HG03469 (cell line): ENCODE results near the gene VPS13D.

ENCODE experiments used
- ATAC-seq: cut with Tn5 transposase; IDR thresholded peaks from one replicate; pipeline ENCODE4 v1.9.1; 2021; ENCODE audit warnings: mild to moderate bottlenecking, moderate library complexity, moderate number of reproducible peaks; ENCODE audit not compliant: unreplicated experiment

Gene VPS13D

DNA sequence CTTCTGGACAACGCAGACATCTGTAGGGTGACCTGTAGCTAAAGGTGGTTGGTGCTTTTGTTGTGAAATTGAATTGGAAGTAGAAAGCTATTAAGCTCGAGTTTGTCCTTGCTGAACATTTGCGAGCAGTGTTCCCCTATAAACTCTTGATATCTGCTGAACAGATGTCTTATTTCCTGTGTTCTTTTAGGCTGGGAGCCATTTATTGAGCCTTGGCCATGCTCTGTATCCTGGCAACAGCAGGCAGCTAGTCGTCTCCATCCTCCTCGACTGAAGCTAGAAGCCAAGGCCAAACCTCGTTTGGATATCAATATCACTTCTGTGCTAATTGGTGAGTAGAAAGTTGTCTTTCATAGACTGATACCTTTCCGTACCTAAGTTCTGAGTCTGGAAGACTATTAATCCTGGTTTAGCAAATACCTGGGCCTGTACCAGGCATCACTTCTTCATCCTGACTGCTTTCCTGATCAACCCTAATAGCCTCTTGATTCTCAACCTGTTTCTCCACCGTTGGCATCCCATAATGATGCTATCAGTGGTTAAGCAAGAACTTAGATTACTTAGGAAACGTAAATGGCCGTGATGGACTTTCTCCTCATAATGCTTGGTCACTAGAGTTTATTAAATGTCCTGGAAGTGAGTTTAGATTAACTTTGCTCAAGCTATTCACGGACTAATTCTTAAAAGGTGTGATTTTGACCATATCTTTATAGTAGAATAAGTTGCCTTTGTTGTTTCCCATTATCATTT, 103.4 kb downstream of the VPS13D start:
- no peak for ATAC-seq

DNA sequence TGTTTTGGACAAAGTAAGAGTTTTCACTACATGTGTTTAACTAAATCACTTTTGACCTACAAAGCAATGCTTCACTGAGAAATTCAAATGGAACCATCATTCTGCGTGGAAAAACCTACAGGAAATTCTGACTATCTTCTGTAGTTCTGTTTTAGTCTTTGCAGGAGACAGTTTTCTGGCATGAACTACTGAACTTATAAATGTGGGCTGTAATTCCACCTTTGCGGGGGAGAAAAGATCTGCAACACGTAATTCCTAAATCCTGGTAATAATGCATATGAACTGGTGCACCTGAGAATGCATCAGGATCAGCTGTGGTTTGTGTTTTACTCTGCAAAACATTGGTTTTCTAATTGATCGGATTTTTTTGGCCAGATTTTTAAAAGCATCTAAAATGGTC, 106.0 kb downstream of the VPS13D start:
- no peak for ATAC-seq

DNA sequence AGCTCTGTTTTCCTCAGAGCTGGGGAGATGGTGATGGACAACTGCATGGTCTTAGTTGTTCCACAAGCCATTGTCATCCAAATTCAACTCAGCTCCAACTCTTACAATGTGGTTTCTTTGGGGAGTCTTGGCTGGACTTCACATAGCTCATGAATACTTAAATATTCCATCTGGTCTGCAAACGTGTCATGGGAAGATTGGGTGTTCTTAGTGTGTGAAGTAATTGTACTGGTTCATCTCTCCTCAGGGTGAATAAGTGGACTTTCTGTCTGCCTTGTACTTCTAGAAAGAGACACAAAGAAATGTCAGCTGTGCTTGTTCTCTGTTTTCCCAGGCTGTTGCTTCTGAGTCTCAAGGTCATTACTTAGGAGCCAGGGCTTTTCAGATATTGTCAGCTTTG, 106.6 kb downstream of the VPS13D start:
- ATAC-seq, result no peak

DNA sequence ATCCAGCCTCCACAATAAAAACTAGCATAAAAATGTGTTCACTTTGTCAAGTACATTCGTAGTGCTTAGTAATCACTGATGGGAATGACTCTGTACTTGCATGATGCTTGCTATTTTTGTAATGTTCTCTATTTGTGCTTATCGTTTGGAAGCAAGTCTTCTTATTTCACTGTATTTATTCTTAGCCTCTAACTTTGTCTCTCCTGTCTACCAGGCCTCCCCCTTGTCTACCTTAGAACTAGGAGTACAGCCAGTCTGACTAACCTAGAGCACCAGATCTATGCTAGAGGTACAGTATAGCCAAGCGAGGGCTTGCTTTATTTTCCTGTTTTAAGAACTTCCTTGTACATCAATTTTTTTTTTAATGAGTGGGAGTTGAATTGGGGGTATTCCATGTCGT, 108.2 kb downstream of the VPS13D start:
- ATAC-seq, result no peak

DNA sequence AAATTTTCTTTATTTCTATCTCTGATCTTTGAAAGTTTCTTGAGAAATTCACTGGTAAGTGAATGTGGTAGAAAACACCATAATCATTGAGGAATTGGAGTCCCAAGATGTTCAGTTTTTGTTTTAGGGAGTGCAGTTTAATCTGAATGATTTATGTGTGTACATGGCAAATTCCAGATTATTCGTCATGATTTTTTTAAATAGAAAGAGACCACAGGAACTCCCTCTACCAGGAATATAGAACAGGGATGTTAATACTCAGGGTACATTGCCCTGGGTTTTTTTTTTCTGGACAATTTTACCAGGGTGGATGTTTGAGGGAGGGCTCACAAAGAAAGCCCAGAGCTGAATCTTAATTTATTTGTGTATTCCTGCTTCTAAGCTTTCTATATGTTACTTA, 109.0 kb downstream of the VPS13D start:
- no peak for ATAC-seq

DNA sequence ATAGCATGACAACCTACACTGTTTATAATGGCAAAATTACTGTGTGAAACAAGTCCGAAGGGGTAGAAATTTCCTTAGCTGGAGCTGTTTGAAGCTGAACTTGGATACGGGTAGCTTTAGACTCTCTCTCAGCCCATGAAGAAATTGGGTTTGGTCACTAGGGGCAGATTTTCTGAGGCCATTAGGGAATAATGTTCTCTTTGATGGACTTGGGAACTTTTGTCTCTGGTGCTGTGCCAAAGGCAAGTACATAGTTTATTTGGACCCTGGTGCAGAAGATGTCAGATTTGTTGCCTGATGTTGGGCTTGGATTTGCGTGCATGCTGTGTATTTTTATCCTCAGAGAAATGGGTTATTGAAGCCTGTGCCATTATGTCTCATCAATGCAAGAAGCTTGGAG, 109.6 kb downstream of the VPS13D start:
- ATAC-seq, result no peak

DNA sequence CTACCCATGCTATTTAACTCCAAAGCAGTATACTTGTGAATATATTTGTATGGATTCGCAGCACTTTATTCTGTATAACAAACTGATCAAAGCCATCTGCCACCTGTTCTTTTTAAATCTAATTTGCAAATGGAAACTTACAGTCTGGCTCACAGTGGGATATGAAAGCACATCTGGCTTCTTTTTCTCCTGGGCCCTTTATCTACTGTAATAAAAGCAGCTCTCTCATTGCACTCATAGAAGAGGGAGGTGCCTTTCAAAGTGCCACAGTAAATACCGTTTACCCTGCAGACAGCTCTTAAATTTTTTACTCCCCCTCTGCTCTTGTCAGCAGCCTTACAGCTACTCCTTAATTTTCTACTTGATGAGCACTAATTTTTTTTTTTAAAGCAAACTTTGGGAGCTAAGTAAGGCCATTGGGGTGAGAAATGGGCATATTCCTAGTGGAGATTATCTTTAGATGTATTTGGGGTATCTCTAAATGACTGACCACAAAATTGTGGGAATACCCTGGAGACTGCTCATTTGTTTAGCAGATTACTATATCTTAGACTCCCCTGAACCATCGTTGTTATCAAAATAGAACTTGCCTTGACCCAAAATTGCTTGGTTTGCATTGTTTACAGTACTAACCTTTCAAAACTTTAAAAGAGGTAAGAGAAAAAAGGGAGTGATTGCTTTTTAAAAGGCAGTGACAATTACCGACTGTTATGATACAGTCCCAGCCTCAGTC, 110.1 kb downstream of the VPS13D start:
- no peak for ATAC-seq

DNA sequence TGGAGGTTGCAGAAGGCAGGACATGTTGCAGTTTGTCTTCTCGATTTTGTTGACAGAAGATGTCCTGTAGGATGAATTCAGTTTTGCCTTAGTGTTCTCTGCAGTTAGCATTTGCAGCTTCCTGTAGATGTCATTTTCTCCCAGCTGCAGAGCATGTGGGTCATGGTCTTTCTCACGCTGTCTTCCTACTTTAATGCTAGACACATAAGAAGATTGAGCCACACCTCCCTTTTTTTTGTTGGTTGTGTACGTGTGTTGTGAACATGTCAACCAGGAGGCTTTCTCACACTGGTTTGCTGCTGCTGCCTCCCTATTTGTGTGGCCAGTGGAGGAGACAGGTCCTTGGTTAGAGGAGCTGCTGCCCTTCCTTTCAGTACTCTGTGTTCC, 110.7 kb downstream of the VPS13D start:
- no peak for ATAC-seq

DNA sequence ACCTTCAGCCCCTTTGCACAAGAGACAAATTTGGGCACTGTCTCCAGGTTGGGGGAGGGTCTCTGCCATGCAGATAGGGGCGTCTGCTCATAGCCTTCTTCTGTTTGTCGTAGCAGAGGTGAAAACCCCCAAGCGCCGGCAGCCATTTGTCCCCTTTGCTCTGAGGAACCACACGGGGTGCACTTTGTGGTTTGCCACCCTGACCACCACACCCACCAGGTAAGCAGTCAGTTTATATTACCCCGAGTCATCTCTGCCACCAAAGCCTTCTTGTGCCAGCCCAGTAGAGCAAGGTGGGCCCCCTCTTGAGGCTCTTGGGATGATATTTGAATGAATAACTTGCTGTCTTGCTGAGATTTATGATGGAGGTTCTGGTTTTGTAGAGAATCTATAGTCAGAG, 111.8 kb downstream of the VPS13D start:
- ATAC-seq, result no peak

DNA sequence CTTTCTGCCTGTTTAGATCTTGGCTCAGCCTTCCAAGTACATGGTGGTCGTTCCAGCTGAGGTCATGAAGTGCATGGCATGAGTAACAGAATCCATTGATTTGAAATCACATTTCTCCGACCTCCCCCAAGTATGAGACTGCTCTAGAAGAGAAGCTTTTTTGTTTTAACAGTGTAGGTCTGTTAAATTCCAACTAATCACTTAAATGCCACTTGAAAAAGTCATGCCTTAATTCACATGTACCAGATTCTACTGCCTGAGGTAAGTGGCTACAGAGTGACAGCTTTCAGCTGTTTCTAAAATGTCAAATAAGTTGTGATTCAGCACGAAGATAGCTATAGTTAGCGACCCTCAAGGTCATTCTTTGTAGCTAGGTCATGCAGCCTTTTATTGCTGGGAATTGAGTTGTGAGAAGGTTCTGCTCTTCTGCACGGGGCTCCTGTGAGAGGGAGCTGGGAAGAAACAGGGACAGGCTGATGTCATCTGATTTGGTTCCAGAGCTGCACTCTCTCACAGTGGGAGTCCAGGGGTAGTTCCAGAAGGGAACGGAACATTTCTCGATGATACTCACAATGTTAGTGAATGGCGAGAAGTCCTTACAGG, 112.7 kb downstream of the VPS13D start:
- ATAC-seq, result no peak

DNA sequence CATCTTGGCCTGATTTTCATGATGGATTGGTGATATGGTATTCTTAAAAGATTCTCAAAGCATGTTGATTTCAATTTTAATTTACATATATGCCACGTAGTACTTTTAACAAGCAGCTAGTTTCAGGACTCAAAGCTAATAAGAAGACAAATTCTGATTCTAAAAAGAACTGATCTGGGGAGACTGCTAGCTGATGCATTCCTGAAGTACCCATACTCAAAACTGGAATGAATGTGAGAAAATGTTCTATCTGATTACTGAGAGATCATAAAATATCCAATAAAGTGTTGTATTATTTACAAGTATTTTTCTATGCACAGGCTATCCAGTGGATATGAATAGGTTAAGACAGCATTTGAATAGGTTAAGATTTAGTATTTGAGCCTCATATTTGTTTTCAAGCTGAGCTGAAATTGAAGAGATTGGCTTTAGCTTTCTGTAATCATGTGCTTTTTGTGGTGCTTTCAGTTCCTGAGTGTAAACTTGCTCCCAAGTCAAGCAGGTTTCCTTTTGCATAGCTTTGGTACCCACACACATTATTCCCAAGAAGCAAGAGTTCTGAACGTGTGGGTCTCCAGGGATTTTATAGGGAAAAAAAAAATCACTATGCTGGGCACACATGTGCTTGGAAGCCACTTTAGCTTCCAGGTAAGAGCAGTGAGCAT, 114.1 kb downstream of the VPS13D start:
- no peak for ATAC-seq

DNA sequence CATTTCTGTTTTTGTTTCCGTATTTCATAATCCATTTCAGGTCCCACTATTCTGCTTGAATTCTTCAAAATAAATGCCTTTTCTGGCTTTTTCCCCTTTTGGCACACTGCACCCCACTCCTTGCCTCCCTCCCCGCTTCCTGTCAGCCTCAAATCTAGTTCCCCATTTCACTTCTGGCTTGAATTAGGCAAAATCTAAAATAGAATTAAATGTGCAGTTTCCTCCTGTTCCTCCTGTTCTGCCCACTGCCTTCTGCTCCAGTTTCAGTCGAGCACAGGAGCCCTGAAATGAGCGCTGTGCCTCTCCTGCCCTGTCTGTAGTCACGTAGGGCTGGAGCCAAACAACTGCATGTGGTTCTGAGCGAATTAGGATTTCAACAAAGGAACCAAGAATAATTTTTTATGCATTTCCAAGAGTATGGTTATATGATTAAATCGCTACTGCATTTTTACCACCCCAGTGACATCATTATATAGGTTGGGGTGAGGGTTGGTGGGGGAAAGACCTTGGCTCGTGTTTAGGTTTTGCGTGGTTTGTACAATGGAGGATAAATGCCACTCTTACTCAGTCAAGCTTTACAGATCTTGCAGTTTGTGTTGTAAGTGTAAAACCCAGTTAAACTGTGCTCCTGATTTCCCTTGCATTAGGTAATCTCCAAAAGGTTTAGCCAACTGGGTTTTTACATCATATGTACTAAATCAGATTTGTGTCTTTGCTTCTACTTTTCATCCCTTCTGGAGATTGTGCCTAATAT, 114.9 kb downstream of the VPS13D start:
- ATAC-seq, result no peak

DNA sequence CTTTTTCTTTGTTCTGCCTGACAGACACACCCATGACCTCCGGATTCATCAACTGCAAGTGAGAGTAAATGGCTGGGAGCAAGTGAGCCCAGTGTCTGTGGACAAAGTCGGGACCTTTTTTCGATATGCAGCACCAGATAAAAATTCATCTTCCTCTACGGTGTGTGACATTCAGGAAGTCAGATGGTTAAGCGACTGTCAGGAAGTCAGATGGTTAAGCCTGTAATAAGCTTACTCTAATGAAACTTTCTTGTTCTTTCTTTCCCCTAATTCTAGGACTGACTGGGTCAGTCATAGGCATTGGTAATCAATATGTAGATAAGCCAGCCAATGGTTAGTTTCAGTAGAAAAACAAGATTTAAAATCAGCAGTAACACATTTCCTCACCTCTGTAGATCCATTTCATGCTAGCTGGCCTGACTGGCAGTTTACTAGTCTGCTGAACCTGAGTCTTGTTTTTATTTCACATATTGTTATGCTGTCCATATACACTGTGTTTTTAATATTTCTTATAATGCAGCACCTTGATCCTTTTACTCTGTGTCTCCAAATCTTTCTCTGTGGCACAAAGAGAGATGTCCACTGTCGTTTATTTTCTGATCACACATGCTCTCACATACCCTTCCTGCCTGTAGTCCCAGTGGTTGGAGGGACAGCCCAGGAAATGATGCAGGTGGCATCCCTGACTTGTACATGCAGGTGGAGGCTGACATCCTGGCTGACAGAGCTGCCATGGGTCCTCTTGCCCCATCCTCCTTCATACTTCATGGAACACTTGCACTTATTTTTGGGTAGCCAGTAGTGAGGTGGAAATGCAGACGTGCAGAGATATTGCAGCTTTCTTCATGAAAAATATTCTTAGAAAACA, 115.8 kb downstream of the VPS13D start:
- ATAC-seq, result no peak

DNA sequence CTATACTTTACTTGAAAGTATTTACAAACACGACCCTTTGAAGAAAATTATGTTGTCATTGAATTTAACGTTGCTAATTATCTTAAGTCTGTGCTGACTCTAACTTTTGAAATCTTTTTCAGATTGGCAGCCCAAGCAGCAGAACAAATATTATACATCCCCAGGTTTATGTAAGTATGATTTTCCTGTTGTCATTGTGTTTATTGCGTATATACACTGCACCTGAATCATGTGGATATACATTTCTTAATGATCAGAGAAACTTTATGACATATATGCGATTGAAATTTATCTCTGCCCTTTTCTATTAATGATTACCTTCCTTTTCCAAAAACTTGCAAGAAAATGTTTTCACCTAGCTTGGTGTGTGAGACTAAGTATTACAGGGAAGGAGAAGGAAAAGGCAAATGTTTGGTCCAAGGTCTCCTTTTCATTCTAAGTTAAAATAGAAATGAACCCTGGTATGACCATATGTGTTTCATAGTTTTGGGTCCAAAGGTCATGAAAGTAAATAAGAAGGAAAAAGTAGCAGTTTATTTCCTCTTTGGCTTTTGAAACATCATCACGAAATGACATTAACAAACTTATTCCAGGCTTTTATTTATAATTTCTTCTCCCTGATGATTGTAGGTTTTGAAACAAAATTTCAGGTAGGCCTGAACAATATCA, 116.8 kb downstream of the VPS13D start:
- no peak for ATAC-seq

DNA sequence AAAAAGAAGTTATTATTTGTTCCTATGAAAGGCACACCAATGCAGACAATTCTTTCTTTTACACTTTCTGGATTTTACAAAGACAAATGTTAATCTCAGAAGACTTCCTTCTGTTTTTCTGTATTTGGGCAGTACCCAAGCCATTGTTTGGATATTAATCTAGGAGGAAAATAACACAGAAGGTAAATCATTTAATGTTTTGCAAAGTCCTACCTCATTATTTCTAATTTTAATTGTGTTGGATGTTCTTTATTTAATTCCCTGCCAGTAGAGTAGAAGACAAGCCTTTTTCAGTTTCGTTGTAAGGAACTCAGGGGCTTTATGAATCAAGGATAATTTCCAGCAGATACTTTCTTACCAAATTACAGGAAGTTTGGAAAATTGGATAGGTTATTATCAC, 118.3 kb downstream of the VPS13D start:
- no peak for ATAC-seq

DNA sequence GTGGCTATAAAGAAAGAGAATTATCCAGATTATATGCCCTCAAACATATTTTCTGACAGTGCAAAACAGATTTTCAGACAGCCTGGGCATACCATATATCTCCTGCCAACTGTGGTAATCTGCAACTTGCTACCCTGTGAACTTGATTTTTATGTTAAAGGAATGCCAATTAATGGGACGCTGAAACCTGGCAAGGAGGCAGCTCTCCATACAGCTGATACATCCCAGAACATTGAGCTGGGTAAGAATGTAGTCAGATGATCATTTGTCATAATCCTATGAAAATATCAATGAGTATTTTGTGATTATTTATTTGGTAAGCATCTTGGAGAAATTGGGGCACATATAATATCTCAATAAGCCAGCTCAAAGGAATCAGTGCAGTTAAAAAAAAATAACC, 124.2 kb downstream of the VPS13D start:
- ATAC-seq, result no peak

DNA sequence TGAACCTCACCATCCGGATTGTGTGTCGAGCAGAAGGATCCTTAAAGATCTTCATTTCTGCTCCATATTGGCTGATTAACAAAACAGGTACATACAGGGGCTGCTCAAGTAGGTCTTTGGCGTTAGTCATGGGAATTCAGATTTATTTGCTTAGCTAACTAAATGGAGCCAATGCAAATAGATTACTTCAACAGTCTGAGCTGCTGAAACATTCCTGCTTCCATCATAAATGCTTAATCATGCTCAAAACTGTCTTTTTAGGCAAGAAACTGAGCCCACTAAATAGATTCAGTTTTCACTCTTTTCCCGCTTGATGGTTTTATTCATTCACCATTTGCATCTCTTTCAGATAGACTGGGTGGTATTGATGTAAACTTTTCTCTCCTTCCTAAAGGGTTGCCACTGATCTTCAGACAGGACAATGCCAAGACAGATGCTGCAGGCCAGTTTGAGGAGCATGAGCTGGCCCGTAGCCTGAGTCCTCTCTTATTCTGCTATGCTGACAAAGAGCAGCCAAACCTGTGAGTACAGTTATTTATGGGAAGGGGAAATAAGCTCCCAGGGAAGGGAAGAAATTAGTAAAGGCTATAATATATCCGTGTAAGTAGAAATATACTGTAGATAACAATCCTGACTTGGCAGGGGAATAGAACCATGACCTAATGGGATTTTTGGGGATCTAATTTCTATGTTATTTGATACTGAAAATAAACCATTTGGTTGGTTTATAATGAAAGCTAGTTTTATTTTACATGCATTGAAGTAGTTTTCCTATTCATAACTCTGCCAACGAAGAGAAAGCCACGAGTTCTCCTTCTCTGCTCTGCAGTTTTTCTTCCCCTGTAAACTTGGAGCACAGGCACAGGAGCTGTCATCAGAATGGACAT, 126.4 kb downstream of the VPS13D start:
- no peak for ATAC-seq

DNA sequence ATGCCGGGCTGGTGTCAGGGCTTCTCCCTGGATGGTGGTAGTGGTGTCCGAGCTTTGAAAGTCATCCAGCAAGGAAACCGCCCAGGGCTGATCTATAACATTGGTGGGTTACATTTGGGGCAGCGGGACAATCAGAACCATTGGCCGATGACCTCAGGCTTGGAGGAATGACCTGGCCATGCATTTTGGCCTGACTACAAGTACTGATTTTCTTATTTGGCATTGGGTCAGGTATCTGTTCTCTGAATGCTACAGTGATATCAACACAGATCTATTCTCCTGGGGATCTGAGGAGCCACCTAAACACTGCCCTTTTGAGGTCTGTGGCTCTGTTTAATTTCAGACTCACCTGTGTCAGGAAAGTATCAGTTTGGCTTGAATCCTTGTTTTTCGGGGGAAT, 128.7 kb downstream of the VPS13D start:
- no peak for ATAC-seq
